OCI-LY1 (cell line): Measurements from ENCODE around the gene ID1.

Source experiments
- EZH2 ChIP-seq: fragments of 200-600 bp; sonication (generic), shearing (Covaris generic); IDR thresholded peaks from 2 replicates; pipeline ENCODE4 v1.8.0; 2017; ENCODE audit warnings: borderline replicate concordance, mixed run types, mild to moderate bottlenecking, antibody characterized with exemption, low read length, moderate library complexity, mixed read lengths
- TF ChIP-seq, protein P1 (sequence below): fragments of 200-600 bp; sonication (generic), shearing (Covaris generic); IDR thresholded peaks from 2 replicates; pipeline ENCODE4 v1.5.1; 2017; ENCODE audit warnings: mild to moderate bottlenecking, antibody characterized with exemption, low read length, moderate library complexity, mixed read lengths

DNA sequence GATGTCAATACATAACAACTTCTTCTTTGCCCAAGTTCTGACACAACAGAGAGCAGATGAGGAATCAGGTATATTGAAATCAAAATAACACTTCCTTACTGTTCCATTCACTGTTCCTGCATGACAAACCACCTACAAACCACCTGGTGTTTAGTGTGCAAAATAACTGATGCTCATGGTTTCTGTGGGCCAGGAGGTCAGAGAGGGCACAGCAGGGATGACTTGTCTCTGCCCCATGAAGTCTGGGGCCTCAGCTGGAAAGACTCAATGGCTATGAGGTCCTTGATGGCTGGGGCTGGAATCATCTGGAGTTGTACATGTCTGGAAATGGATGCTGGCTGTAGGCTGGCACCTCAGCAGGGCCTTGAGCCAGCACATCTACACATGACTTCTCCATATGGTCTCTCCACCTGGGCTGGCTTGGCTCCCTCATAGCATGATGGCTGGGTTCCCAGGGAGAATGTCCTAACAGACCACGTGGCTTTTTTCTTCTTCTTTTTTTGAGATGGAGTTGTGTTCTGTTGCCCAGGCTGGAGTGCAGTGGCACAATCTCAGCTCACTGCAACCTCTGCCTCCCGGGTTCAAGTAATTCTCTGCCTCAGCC is 25.2 kb downstream of the ID1 start:
- TF ChIP-seq, protein P1, sequence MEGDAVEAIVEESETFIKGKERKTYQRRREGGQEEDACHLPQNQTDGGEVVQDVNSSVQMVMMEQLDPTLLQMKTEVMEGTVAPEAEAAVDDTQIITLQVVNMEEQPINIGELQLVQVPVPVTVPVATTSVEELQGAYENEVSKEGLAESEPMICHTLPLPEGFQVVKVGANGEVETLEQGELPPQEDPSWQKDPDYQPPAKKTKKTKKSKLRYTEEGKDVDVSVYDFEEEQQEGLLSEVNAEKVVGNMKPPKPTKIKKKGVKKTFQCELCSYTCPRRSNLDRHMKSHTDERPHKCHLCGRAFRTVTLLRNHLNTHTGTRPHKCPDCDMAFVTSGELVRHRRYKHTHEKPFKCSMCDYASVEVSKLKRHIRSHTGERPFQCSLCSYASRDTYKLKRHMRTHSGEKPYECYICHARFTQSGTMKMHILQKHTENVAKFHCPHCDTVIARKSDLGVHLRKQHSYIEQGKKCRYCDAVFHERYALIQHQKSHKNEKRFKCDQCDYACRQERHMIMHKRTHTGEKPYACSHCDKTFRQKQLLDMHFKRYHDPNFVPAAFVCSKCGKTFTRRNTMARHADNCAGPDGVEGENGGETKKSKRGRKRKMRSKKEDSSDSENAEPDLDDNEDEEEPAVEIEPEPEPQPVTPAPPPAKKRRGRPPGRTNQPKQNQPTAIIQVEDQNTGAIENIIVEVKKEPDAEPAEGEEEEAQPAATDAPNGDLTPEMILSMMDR: no peak
- no peak for TF ChIP-seq EZH2
